Neural progenitor cell (in vitro differentiated cells): ENCODE results near the gene NBEAL1. TPM values are rescaled to one million over a fixed set of nuclear protein-coding genes. Genes with fewer than 3 reads are reported as not detected.

ENCODE experiments used
- DNase-seq: peaks from one replicate; pipeline ENCODE4 v3.0.0-alpha.2; 2016; ENCODE audit warnings: low spot score
- H2AFZ ChIP-seq: fragments of 200-600 bp; sonication (generic); replicated peaks from 2 replicates; pipeline ENCODE4 v1.6.1; 2016; ENCODE audit warnings: antibody characterized with exemption
- H3F3A ChIP-seq: fragments of 200-600 bp; sonication (generic); 2 replicates; pipeline ENCODE4 v1.6.1; 2016; ENCODE audit warnings: antibody characterized with exemption, low read depth
- H3K27ac ChIP-seq: fragments of 200-600 bp; sonication (generic); 2 replicates; pipeline ENCODE4 v1.5.1; 2016; ENCODE audit warnings: mild to moderate bottlenecking
- H3K27me3 ChIP-seq: fragments of 200-600 bp; sonication (generic); 2 replicates; pipeline ENCODE4 v1.6.1; 2016; ENCODE audit warnings: mild to moderate bottlenecking, moderate library complexity
- H3K36me3 ChIP-seq: fragments of 200-600 bp; sonication (generic); 2 replicates; pipeline ENCODE4 v1.5.1; 2016
- H3K4me1 ChIP-seq: fragments of 200-600 bp; sonication (generic); 2 replicates; pipeline ENCODE4 v1.6.1; 2016; ENCODE audit warnings: mixed run types
- H3K4me2 ChIP-seq: fragments of 200-600 bp; sonication (generic); 2 replicates; pipeline ENCODE4 v1.6.1; 2016
- H3K4me3 ChIP-seq: fragments of 200-600 bp; sonication (generic); 2 replicates; pipeline ENCODE4 v1.5.1; 2016
- H3K79me2 ChIP-seq: fragments of 200-600 bp; sonication (generic); 2 replicates; pipeline ENCODE4 v1.6.1; 2016; ENCODE audit warnings: low read depth
- H3K9ac ChIP-seq: fragments of 200-600 bp; sonication (generic); 2 replicates; pipeline ENCODE4 v1.6.1; 2016
- H3K9me3 ChIP-seq: fragments of 200-600 bp; sonication (generic); 2 replicates; pipeline ENCODE4 v1.5.1; 2016; ENCODE audit warnings: low read depth
- H4K20me1 ChIP-seq: fragments of 200-600 bp; sonication (generic); 2 replicates; pipeline ENCODE4 v1.6.1; 2016; ENCODE audit warnings: low read depth
- H3K27ac Mint-ChIP-seq: 3 replicates; pipeline ENCODE4 v1.8.0; 2021; ENCODE audit warnings: mixed read lengths
- H3K27me3 Mint-ChIP-seq: 2 replicates; pipeline ENCODE4 v1.8.0; 2022; ENCODE audit warnings: low read depth, mild to moderate bottlenecking, inconsistent platforms, moderate library complexity, mixed read lengths; ENCODE audit not compliant: insufficient read depth
- H3K36me3 Mint-ChIP-seq: 3 replicates; pipeline ENCODE4 v1.8.0; 2021; ENCODE audit warnings: mixed read lengths
- H3K4me1 Mint-ChIP-seq: 3 replicates; pipeline ENCODE4 v1.8.0; 2021; ENCODE audit warnings: mixed read lengths
- H3K4me3 Mint-ChIP-seq: 3 replicates; pipeline ENCODE4 v1.8.0; 2021; ENCODE audit warnings: mild to moderate bottlenecking, moderate library complexity, mixed read lengths
- H3K9me3 Mint-ChIP-seq: 3 replicates; pipeline ENCODE4 v1.8.0; 2020; ENCODE audit warnings: mixed read lengths
- EZH2 ChIP-seq: fragments of 200-600 bp; sonication (generic); IDR thresholded peaks from 2 replicates; pipeline ENCODE4 v1.6.1; 2017; ENCODE audit warnings: antibody characterized with exemption, mild to moderate bottlenecking, moderate library complexity
- EZH2phosphoT487 ChIP-seq: fragments of 200-600 bp; sonication (generic); IDR thresholded peaks from 2 replicates; pipeline ENCODE4 v1.6.1; 2017; ENCODE audit warnings: antibody characterized with exemption
- total RNA-seq: library from RNA; depleted of rRNA; stranded (reverse); fragments of >200 nt; gene quantifications from 2 replicates; pipeline ENCODE4 v1.2.3, GENCODE V29; 2015; ENCODE audit warnings: low replicate concordance
- TF ChIP-seq, protein P1 (sequence below): fragments of 200-600 bp; sonication (generic); IDR thresholded peaks from 2 replicates; pipeline ENCODE4 v1.5.1; 2017; ENCODE audit warnings: antibody characterized with exemption, mild to moderate bottlenecking

NBEAL1 gene
- total RNA-seq, 1 donor from 2014 or later = 10.3 TPM

DNA sequence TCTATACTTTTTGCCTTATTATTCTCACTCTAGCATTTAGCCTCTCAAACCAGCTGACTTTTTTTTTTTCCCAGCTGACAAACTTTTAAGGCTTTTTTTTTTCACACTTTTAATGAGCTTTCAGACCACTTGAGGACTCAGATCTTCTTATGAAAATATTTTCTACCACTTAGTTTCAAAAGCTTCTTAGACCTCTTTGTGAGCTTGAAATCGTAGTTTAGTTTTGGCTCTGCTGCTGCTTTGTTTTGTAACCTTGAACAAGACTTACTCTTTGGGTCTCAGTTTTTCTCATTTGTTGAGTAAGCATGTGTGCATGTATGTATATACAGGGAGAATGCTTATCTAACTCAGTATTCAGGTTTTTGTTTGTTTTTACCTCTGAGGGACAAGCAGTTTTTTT is 3.5 kb downstream of the NBEAL1 start:
- TF ChIP-seq EZH2 (no peak), EZH2phosphoT487 (no peak)
- TF ChIP-seq, protein P1, sequence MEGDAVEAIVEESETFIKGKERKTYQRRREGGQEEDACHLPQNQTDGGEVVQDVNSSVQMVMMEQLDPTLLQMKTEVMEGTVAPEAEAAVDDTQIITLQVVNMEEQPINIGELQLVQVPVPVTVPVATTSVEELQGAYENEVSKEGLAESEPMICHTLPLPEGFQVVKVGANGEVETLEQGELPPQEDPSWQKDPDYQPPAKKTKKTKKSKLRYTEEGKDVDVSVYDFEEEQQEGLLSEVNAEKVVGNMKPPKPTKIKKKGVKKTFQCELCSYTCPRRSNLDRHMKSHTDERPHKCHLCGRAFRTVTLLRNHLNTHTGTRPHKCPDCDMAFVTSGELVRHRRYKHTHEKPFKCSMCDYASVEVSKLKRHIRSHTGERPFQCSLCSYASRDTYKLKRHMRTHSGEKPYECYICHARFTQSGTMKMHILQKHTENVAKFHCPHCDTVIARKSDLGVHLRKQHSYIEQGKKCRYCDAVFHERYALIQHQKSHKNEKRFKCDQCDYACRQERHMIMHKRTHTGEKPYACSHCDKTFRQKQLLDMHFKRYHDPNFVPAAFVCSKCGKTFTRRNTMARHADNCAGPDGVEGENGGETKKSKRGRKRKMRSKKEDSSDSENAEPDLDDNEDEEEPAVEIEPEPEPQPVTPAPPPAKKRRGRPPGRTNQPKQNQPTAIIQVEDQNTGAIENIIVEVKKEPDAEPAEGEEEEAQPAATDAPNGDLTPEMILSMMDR = no peak
- Histone ChIP-seq H3K4me1 (peaks cover 15% of the 10 kb centered on the region), H4K20me1 (no peaks in the 10 kb centered on the region), H3K27me3 (no peaks in the 10 kb centered on the region), H3K4me3 (peak overlapping the region; percentile 12), H3K9me3 (no peaks in the 10 kb centered on the region), H3K36me3 (no peaks in the 10 kb centered on the region), H3F3A (peaks cover 21% of the 10 kb centered on the region), H3K9ac (no peak overlapping the region), H2AFZ (no peak overlapping the region), H3K27ac (no peak overlapping the region), H3K79me2 (peaks cover 25% of the 10 kb centered on the region), H3K4me2 (peak overlapping the region; percentile 80)
- H3K27ac Mint-ChIP-seq = peak overlapping the region; percentile 48
- H3K4me1 Mint-ChIP-seq = peaks cover 35% of the 10 kb centered on the region
- no peaks in the 10 kb centered on the region for H3K36me3 Mint-ChIP-seq
- peak overlapping the region; percentile 63 for H3K4me3 Mint-ChIP-seq
- no peaks in the 10 kb centered on the region for H3K9me3 Mint-ChIP-seq
- DNase-seq = no peak
- H3K27me3 Mint-ChIP-seq = peaks cover 4% of the 10 kb centered on the region

DNA sequence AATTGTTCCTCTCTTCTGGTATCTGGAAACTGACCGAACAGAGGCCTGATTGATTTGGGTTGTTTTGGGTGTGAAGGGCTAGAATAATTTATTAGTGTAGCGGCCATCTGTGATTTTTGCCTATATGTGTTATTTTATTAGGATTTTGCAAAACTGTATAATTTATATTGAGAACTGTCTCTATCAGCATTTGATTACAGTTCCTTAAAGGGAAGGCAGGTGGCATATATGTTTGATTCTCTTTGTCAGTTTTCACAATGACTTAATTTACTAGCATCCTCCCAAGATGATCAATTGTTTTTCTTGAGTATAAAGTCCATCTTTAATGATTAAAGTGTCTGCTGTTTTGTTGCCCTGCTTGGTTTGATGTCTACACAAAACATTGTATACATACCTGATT is 4.5 kb downstream of the NBEAL1 start:
- H3K9me3 Mint-ChIP-seq = no peaks in the 10 kb centered on the region
- H3K79me2 ChIP-seq = peaks cover 25% of the 10 kb centered on the region
- H3K4me1 Mint-ChIP-seq = peaks cover 31% of the 10 kb centered on the region
- H3K27ac ChIP-seq = no peak overlapping the region
- peak overlapping the region; percentile 12 for H3K4me3 ChIP-seq
- peaks cover 4% of the 10 kb centered on the region for H3K27me3 Mint-ChIP-seq
- peaks cover 12% of the 10 kb centered on the region for H3K4me1 ChIP-seq
- DNase-seq = no peak
- no peaks in the 10 kb centered on the region for H3K9me3 ChIP-seq
- H3K4me2 ChIP-seq = peak overlapping the region; percentile 80
- no peak overlapping the region for H3K27ac Mint-ChIP-seq
- H2AFZ ChIP-seq = no peak overlapping the region
- H3K4me3 Mint-ChIP-seq = no peak overlapping the region
- TF ChIP-seq EZH2phosphoT487 = no peak
- TF ChIP-seq EZH2 = no peak
- TF ChIP-seq, protein P1 = no peak
- no peaks in the 10 kb centered on the region for H4K20me1 ChIP-seq
- peaks cover 13% of the 10 kb centered on the region for H3F3A ChIP-seq
- no peak overlapping the region for H3K9ac ChIP-seq
- no peaks in the 10 kb centered on the region for H3K27me3 ChIP-seq
- peaks cover 3% of the 10 kb centered on the region for H3K36me3 Mint-ChIP-seq
- no peaks in the 10 kb centered on the region for H3K36me3 ChIP-seq

DNA sequence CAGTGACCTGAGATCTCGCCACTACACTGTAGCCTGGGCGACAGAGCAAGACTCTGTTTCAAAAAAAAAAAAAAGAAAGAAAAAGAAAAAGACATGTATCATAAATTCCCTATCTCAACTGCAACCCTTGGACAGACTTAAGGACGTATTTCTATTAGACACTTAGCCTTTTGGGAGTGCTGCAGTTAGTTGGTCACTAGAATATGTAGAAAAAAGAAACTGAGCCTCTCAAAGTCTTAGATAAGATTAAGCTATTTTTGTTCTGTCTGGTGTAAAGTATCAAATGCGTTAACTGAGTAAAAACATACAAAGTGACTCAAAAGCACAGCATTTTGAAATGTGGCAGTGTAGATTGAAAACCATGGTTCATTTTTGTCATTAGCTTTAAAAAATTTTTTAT is 7.3 kb downstream of the NBEAL1 start:
- no peak overlapping the region for H3K9ac ChIP-seq
- Mint-ChIP-seq H3K9me3 (no peaks in the 10 kb centered on the region), H3K36me3 (peaks cover 3% of the 10 kb centered on the region), H3K4me1 (peaks cover 19% of the 10 kb centered on the region), H3K27me3 (peaks cover 2% of the 10 kb centered on the region), H3K27ac (no peak overlapping the region), H3K4me3 (no peak overlapping the region)
- DNase-seq = no peak
- no peaks in the 10 kb centered on the region for H3K9me3 ChIP-seq
- no peaks in the 10 kb centered on the region for H3K36me3 ChIP-seq
- H3F3A ChIP-seq = no peaks in the 10 kb centered on the region
- H4K20me1 ChIP-seq = no peaks in the 10 kb centered on the region
- H2AFZ ChIP-seq = no peak overlapping the region
- H3K27ac ChIP-seq = no peak overlapping the region
- H3K4me3 ChIP-seq = no peak overlapping the region
- H3K4me1 ChIP-seq = peaks cover 8% of the 10 kb centered on the region
- H3K4me2 ChIP-seq = no peak overlapping the region
- TF ChIP-seq, protein P1 = no peak
- TF ChIP-seq EZH2 (no peak), EZH2phosphoT487 (no peak)
- H3K27me3 ChIP-seq = no peaks in the 10 kb centered on the region
- peaks cover 16% of the 10 kb centered on the region for H3K79me2 ChIP-seq
